ENCODE results near the gene ARID3A. TPM values are rescaled to one million over a fixed set of nuclear protein-coding genes. Genes with fewer than 3 reads are reported as not detected.

ARID3A gene
- total RNA-seq, 1 donor from 2014 or later = 35.6 TPM

DNA sequence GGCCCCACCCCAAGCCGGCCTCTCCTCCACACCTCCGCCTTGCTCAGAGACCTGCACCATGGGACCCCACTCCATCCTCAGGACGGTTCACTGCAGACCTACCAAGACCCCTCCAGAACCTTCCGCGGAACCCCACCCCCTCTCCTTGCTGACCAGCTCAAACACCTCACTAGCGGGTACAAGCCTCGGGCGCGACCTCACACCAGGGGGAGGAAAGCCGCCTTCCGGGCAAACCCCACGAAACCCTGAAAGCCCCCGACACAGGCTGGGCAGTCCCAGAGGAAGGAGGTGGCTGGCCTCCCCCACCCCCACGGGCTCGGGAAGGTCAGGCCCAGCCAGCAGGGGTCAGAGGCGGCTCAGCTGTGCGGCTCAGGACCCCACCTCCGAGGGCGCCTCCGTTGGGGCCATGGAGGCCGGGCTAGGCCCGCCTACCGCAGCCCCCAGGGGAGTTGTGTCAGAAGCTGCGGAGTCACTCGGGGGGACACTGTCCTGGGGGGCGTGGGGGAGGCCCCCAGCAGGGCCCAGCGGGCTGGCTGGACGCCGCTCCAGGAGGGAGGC lies 84.2 kb downstream of the ARID3A start:
- Mint-ChIP-seq H3K27me3 (no peaks in the 10 kb centered on the region), H3K9me3 (no peaks in the 10 kb centered on the region), H3K36me3 (ENCODE audit: low read depth) (peaks cover 21% of the 10 kb centered on the region), H3K27ac (no peak overlapping the region), H3K4me3 (no peak overlapping the region), H3K4me1 (peaks cover 3% of the 10 kb centered on the region)
- intact Hi-C loops (cut with micrococcal nuclease) = no loop called here
- no peak for DNase-seq

DNA sequence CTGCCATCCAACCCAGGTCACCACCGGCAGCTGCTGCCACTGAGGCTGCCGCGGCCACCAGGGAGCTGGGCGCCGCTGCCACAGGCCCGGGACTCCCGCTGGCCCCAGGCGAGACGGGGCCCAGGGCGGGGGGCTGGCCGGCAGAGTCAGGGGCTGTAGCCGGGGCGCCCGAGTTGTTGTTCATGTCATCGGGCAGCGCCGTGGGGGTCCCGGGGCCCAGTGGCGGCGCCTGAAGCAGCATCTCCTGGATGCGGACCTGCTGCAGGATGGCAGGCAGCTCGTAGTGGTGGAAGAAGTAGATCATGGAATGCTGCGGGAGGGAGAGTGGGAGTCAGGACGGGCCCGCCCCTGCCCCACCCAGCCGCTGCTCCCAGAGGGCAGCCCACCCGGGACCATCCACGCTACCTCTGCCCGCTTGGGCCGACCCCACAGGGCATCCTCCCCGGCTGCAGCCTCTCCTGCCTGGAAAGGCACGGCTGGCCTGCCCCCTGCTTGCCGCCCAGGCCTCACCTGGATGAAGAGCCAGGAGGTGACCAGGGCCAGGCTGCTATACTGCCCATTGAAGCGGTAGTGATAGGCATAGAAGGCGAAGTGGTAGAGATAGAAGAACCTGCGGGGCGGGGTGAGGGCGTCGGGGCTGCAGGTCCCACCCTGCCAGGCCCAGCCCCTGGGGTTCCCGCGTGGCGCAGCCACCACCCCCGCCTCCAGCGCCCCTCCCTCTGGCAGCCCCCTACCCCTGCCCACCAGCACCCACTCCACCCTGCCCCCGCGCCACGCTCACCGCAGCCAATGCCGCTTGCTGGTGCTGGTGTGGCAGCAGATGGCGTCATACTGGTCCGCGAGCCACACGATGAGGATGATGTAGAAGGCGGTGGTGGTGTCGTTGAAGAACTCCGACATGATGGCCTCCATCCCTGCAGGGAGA lies 85.0 kb downstream of the ARID3A start:
- H3K36me3 Mint-ChIP-seq (ENCODE audit: low read depth) = peaks cover 21% of the 10 kb centered on the region
- intact Hi-C loops (cut with micrococcal nuclease) = no loop called here
- H3K4me3 Mint-ChIP-seq = no peak overlapping the region
- H3K9me3 Mint-ChIP-seq = no peaks in the 10 kb centered on the region
- peaks cover 2% of the 10 kb centered on the region for H3K4me1 Mint-ChIP-seq
- H3K27ac Mint-ChIP-seq = no peak overlapping the region
- no peaks in the 10 kb centered on the region for H3K27me3 Mint-ChIP-seq
- no peak for DNase-seq

DNA sequence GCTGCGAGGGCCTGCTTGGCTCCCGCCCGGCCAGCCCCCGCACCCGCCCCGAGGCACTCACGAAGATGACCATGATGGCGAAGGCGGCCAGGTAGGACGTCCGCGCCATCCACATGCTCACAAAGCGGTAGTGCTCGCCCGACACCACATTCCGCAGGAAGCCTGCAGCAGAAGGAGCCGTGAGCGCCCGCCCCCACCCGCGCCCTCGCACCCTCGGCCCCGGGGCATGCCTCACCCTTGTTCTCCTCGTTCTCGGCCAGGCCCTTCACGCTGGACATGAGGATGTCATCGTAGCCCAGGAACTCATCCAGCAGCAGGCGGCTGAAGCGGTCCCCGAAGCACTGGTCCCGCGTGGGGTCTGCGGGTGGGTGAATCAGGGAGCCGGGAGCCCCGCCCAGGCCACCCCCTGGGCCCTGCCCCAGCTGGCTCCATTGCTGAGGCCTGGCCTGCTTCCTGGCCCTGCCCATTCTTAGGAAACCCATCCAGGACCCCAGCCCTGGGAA lies 86.0 kb downstream of the ARID3A start:
- Mint-ChIP-seq H3K36me3 (ENCODE audit: low read depth) (peaks cover 16% of the 10 kb centered on the region), H3K4me3 (no peak overlapping the region), H3K4me1 (peaks cover 3% of the 10 kb centered on the region), H3K27ac (no peak overlapping the region), H3K9me3 (no peaks in the 10 kb centered on the region), H3K27me3 (no peaks in the 10 kb centered on the region)
- no peak for DNase-seq
- intact Hi-C loops (cut with micrococcal nuclease) = no loop called here

DNA sequence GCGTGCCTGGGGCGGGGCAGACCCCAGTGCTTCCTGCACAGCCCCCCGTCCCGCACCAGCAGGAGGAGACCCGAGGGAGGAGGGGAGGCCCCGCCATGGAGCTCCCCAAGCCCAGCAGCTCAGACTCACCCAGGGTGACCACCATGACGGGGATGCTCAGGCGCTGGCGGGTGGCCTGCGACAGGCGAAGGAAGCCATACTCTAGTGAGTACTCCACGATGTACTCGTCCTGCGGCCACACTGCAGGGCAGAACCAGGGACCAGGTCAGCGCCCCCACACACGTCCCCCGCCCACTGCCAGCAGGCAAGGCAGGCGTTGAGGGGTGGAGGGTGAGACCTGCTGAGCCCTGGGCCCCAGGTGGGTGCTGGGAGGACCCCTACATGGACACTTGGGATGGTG lies 86.5 kb downstream of the ARID3A start:
- Mint-ChIP-seq H3K4me1 (peaks cover 8% of the 10 kb centered on the region), H3K4me3 (no peak overlapping the region), H3K9me3 (no peaks in the 10 kb centered on the region), H3K36me3 (ENCODE audit: low read depth) (peaks cover 13% of the 10 kb centered on the region), H3K27me3 (no peaks in the 10 kb centered on the region), H3K27ac (no peak overlapping the region)
- no peak for DNase-seq
- intact Hi-C loops (cut with micrococcal nuclease) = no loop called here

DNA sequence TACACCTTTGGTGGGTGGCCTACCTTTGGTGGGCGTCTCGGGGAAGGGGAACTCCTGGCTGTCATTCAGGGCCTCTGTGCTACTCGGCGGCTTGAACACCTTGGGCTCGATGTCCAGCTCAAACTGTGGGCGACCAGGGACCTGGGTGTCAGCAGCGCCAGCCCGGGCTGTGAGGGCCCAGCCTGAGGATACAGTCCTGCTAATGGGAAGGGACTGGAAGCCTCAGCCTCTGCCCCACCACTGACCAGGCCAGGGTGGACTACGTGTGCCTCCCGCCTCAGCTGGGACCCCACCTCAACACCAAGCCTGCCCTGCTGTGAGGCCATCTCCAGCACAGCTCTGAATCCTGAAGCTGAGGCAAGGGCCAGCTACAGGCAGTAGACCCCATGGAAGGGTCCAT lies 87.4 kb downstream of the ARID3A start:
- H3K27me3 Mint-ChIP-seq = no peaks in the 10 kb centered on the region
- peaks cover 13% of the 10 kb centered on the region for H3K4me1 Mint-ChIP-seq
- H3K27ac Mint-ChIP-seq = no peak overlapping the region
- peaks cover 13% of the 10 kb centered on the region for H3K36me3 Mint-ChIP-seq (ENCODE audit: low read depth)
- intact Hi-C loops (cut with micrococcal nuclease) = no loop called here
- DNase-seq = no peak
- H3K4me3 Mint-ChIP-seq = no peak overlapping the region
- H3K9me3 Mint-ChIP-seq = no peaks in the 10 kb centered on the region

DNA sequence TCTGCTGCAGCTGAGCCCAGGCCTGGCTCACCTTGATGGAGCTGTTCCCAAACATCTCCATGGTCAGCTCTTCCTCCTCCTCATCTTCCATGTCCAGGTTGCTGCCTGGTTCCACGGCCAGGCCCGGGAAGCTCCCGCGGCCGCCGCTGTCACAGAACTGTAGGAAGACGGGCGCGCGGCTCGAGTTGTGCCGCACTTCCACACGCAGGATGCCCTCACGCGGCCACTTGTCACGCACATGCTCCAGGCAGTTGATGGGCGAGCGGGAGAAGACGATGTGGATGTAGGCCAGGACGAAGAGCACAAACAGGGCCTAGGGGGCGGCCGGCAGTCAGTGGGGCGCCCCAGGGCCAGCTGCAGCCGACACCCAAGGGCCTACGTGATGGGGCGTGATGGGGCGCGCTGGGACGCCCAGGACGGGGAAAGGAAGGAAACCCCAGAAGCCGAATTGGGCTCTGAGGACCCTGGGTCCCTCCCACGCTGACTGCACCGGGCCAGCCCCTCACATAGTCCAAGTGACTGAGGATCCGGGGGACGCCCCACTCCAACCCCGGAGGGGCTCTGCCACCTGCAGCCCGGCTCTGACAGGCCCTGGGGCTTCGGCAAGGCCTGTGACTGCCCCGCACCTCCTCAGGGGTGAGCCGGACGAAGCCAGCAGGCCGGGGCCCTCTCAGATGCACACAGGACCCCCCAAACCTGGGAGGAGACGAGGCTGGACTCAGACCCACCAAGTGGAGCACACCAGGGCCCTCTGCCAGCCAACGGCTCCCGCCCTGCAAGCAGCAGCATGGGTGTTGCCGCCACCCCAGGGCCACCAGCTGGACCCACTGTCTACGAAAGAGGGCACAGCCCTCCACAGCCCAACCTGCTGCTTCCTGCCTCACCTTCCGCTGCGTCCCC lies 88.6 kb downstream of the ARID3A start:
- H3K36me3 Mint-ChIP-seq (ENCODE audit: low read depth) = peaks cover 14% of the 10 kb centered on the region
- H3K9me3 Mint-ChIP-seq = no peaks in the 10 kb centered on the region
- H3K4me1 Mint-ChIP-seq = peaks cover 16% of the 10 kb centered on the region
- H3K4me3 Mint-ChIP-seq = no peak overlapping the region
- H3K27ac Mint-ChIP-seq = no peak overlapping the region
- no peaks in the 10 kb centered on the region for H3K27me3 Mint-ChIP-seq
- DNase-seq = no peak
- intact Hi-C loops (cut with micrococcal nuclease) = no loop called here

DNA sequence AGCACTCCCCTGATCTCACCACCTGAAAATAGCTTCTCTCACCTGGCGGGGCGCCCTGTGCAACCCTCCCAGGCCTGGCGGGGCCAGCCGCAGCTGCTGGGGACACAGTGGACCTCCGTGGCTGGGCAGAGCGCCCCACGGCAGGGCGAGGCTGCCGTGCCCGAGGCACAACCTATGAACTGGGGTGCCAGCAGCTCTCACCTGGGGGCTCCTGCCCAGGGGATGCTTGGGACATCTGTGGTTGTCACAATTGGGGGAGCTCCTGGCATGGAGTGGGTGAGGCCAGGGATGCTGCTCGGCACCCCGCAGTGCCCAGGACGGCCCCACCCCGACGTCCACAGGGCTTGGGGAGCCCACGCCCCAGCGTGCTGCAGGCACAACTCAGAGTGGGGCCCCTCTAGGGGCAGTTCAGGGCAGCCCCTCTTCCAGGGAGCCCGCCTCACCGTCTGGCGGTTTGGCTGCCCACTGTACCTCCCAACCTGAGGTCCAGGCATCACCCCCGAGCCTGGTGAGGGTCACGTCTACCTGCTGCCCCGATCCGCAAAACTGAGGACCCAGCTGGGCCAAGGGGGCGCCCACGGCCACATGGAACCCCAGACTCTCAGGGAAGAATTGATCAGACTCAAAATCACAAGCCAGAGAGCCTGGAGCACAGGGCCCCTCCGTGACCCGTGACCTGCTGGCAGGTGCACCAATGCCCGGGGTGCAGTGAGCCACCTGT lies 89.4 kb downstream of the ARID3A start:
- Mint-ChIP-seq H3K27ac (no peak overlapping the region), H3K9me3 (no peaks in the 10 kb centered on the region), H3K4me1 (peaks cover 19% of the 10 kb centered on the region), H3K4me3 (no peak overlapping the region), H3K27me3 (no peaks in the 10 kb centered on the region), H3K36me3 (ENCODE audit: low read depth) (peaks cover 13% of the 10 kb centered on the region)
- DNase-seq = no peak
- intact Hi-C loops (cut with micrococcal nuclease) = no loop called here

DNA sequence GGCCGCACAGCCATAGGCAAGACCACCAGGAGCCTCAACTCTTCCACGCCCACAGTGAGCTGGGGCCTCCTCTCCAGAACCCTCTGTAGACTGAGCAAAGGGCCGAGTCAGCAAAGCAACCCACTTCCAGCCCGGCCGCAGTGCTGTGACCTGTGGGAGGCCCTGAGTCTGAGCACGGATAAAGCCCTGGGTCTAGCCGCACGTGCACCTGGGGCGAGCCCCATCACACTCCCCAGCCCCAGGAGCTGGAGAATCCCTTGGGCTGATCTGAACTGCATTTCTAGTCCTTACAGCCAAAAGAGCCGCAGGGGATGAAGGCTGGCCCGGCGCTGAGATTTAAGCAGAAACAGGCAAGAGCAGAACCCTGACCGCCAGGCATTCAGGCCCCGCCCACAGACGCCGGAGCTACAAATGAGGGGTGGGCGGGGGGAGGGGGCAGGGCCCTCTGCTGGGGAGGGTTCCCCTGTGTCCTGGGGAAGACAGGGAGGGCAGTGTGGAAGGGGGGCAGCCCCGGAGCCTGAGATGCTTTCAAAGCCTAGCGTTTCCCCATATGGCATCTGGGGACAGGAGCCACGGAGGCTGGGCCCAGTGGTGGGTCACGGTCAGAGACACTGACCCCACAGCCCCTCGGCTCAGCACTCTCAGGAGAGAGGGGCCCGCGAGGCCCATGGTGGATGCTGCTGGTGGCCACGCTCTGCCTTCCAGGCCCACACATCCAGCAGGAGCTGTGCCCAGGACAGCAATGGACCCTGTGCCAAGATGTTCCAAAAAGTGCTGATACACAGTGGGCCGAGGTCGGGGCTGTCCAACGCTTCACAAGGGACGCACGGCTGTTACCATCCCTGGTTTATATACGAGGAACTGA lies 90.2 kb downstream of the ARID3A start:
- DNase-seq = no peak
- Mint-ChIP-seq H3K36me3 (ENCODE audit: low read depth) (peaks cover 12% of the 10 kb centered on the region), H3K27me3 (no peaks in the 10 kb centered on the region), H3K9me3 (no peaks in the 10 kb centered on the region), H3K4me1 (peaks cover 19% of the 10 kb centered on the region), H3K4me3 (no peak overlapping the region), H3K27ac (no peak overlapping the region)
- intact Hi-C loops (cut with micrococcal nuclease) = no loop called here

DNA sequence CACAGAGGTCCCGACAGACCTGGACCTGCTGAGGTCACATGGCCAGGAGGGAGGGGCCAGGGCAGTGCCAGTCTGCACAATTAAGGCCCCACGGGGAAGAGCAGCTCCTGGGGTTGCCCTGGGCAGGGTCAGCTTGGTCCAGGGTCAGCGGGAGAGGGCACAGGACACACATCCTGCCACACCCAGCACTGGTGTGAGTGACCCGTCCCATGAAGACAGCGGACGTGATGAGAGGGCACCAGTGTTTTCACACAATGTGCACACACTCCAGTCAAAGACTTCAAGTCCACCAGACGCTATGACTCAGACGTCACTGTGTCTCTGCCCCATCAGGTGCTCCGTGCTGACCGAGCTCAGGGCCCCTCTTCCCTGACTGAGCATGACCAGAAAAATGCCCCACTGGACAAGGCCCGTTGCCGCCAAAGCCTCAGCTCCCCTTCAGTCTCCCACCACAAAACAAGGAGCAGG lies 90.8 kb downstream of the ARID3A start:
- Mint-ChIP-seq H3K27me3 (no peaks in the 10 kb centered on the region), H3K9me3 (no peaks in the 10 kb centered on the region), H3K36me3 (ENCODE audit: low read depth) (peaks cover 10% of the 10 kb centered on the region), H3K4me3 (peak overlapping the region; percentile 26), H3K4me1 (peaks cover 24% of the 10 kb centered on the region), H3K27ac (peak overlapping the region; percentile 73)
- intact Hi-C loops (cut with micrococcal nuclease) = no loop called here
- no peak for DNase-seq

DNA sequence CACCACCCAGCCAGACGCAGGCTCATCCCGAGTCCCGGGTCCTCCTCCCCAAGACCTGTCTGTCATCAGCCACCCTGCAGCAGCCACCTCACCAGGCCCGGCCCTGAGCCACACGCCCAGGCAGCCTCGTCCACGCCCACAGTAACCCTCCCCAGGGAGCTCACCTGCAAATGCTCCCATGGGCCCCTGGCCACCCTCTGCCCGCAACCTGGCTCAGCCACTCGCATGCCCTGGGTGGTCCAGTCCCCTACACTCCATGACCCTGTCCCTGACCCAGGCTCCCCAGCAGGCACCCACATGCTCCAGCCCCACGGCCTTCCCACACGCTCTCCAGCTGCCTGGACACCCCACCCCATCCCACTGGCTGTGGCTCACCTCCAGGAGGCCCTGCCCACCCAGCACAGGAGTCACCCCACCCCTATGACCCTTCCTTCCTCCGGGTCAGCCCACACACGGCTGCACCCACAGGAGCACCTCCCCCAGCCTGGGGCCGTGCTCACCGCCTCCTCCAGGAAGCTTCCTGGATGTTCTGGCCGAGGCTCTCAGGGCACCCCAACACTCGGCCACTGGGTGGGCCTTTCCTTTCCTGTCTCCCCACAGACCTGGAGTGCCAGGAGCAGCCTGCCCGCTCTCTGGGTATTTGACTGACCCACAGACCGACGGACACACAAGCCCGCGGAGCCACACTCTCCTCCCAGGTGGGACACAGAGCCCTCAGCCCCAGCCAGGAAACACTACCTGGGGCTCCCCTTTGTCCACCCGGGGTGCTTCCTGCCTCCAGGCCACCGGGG lies 91.5 kb downstream of the ARID3A start:
- Mint-ChIP-seq H3K27me3 (no peaks in the 10 kb centered on the region), H3K4me3 (peak overlapping the region; percentile 26), H3K4me1 (peaks cover 24% of the 10 kb centered on the region), H3K27ac (peak overlapping the region; percentile 73), H3K36me3 (ENCODE audit: low read depth) (peaks cover 10% of the 10 kb centered on the region), H3K9me3 (no peaks in the 10 kb centered on the region)
- DNase-seq = no peak
- intact Hi-C loops (cut with micrococcal nuclease) = no loop called here

DNA sequence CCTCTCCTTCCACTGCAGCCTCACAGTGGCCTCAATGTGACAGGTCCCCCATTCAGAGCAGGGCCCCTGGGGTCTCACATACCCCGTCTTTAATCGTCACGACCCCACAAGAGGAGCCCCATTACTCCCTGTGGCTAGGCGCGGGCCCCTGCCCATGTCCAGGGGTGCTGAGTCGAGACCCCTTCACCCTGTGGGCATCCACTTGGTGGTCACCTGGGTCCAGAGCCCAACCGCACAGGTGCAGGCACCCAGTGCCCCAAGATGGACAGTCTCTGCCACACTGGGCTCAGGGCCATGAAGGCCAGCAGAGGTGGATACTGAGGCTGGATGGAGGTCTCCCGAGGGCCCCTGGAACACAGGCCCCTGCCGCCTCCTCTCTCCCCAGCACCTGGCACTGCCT lies 92.1 kb downstream of the ARID3A start:
- intact Hi-C loops (cut with micrococcal nuclease) = no loop called here
- no peak for DNase-seq
- Mint-ChIP-seq H3K4me3 (no peak overlapping the region), H3K9me3 (no peaks in the 10 kb centered on the region), H3K36me3 (ENCODE audit: low read depth) (peaks cover 10% of the 10 kb centered on the region), H3K4me1 (peaks cover 24% of the 10 kb centered on the region), H3K27me3 (no peaks in the 10 kb centered on the region), H3K27ac (peak overlapping the region; percentile 36)

DNA sequence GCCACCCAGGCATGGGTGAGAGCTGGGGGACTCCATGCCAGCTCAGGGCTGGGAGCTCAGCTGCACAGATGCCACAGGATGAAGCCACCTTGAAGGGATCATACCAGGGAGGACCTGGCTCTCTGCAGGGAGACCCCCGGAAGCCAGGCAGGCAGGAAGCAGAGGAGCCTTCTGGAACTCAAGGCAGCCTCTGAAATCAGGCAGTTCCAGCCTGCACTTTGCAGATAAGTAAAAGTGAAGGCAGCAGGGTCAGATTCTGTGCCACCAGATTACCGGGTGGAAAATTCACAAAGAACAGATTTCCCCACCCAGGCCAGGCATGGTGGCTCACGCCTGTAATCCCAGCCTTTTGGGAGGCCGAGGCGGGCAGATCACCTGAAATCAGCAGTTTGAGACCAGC lies 92.6 kb downstream of the ARID3A start:
- peaks cover 10% of the 10 kb centered on the region for H3K36me3 Mint-ChIP-seq (ENCODE audit: low read depth)
- H3K27ac Mint-ChIP-seq = no peak overlapping the region
- no peaks in the 10 kb centered on the region for H3K9me3 Mint-ChIP-seq
- intact Hi-C loops (cut with micrococcal nuclease) = no loop called here
- H3K4me3 Mint-ChIP-seq = peak overlapping the region; percentile 98
- H3K27me3 Mint-ChIP-seq = no peaks in the 10 kb centered on the region
- DNase-seq = no peak
- H3K4me1 Mint-ChIP-seq = peaks cover 24% of the 10 kb centered on the region
